HL-60 (cell line): ENCODE measurements around the gene MINAR2.

Source experiments
- DNase-seq, 2 experiments: peaks; one replicate each; pipeline ENCODE4 v3.0.0-alpha.2; 2010 to 2020; ENCODE audit warnings: low read depth in 1 of 2, low spot score in 1 of 2
- H3K27ac ChIP-seq: fragments of 250-450 bp; sonication (Bioruptor Pico); replicated peaks from 2 replicates; pipeline ENCODE4 v1.5.1; 2020; ENCODE audit warnings: mild to moderate bottlenecking, moderate library complexity
- H3K27me3 ChIP-seq: fragments of 250-450 bp; sonication (Bioruptor Pico); 2 replicates; pipeline ENCODE4 v1.5.1; 2021; ENCODE audit warnings: mild to moderate bottlenecking, moderate library complexity; ENCODE audit not compliant: insufficient read depth, poor library complexity, severe bottlenecking
- H3K4me3 ChIP-seq: replicated peaks from 2 replicates; pipeline ENCODE4 v1.5.1; 2011; ENCODE audit warnings: mild to moderate bottlenecking, control low read depth, low read length; ENCODE audit not compliant: insufficient read depth
- GABPA ChIP-seq: IDR thresholded peaks from 2 replicates; pipeline ENCODE4 v1.6.1; 2012; ENCODE audit warnings: low read depth
- POLR2AphosphoS5 ChIP-seq: IDR thresholded peaks from 2 replicates; pipeline ENCODE4 v1.6.1; 2012; ENCODE audit warnings: low read depth
- SPI1 ChIP-seq: IDR thresholded peaks from 2 replicates; pipeline ENCODE4 v1.6.1; 2012; ENCODE audit warnings: low read depth, mild to moderate bottlenecking, borderline replicate concordance
- TF ChIP-seq, protein P1 (sequence below): IDR thresholded peaks from one replicate; pipeline ENCODE4 v1.5.1; 2011; ENCODE audit warnings: low read length, control low read depth, inconsistent platforms; ENCODE audit not compliant: insufficient read depth
- TF ChIP-seq, protein P2 (sequence below): IDR thresholded peaks from 2 replicates; pipeline ENCODE4 v1.6.1; 2012; ENCODE audit warnings: low read depth; ENCODE audit not compliant: insufficient replicate concordance

Gene MINAR2

DNA sequence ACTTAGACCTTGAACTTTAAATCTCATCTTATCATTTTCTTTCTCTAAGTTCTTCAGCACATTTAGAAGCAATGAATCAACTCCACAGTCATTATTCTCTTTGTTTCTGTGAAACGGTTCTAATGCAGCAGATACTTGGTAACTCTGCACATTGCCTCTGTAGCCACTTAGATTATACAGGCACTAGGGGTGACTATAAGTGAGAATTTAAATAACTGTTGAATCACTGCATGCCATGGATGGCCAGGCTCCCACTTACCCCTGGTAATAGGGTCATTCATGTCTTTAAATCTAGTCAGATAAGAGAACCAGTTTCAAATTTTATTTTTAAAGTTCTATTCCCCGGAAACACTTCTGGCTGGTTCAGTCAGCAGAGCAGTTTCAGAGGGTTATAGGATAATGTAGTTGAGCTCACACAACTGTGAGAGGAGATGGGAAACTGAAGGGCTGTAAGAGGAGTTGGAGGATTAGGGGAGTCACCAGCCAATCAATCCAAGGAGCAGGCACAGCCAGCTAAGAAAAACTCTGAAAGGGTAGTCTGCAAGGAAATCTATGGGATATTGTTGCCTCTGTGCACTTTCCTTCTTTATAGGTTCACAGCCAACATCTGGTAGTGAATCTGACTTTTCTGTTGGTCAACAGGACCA is 4.2 kb upstream of the MINAR2 start:
- TF ChIP-seq SPI1 (no peak), GABPA (no peak), POLR2AphosphoS5 (no peak)
- TF ChIP-seq, protein P1, sequence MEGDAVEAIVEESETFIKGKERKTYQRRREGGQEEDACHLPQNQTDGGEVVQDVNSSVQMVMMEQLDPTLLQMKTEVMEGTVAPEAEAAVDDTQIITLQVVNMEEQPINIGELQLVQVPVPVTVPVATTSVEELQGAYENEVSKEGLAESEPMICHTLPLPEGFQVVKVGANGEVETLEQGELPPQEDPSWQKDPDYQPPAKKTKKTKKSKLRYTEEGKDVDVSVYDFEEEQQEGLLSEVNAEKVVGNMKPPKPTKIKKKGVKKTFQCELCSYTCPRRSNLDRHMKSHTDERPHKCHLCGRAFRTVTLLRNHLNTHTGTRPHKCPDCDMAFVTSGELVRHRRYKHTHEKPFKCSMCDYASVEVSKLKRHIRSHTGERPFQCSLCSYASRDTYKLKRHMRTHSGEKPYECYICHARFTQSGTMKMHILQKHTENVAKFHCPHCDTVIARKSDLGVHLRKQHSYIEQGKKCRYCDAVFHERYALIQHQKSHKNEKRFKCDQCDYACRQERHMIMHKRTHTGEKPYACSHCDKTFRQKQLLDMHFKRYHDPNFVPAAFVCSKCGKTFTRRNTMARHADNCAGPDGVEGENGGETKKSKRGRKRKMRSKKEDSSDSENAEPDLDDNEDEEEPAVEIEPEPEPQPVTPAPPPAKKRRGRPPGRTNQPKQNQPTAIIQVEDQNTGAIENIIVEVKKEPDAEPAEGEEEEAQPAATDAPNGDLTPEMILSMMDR: no peak
- TF ChIP-seq, protein P2, sequence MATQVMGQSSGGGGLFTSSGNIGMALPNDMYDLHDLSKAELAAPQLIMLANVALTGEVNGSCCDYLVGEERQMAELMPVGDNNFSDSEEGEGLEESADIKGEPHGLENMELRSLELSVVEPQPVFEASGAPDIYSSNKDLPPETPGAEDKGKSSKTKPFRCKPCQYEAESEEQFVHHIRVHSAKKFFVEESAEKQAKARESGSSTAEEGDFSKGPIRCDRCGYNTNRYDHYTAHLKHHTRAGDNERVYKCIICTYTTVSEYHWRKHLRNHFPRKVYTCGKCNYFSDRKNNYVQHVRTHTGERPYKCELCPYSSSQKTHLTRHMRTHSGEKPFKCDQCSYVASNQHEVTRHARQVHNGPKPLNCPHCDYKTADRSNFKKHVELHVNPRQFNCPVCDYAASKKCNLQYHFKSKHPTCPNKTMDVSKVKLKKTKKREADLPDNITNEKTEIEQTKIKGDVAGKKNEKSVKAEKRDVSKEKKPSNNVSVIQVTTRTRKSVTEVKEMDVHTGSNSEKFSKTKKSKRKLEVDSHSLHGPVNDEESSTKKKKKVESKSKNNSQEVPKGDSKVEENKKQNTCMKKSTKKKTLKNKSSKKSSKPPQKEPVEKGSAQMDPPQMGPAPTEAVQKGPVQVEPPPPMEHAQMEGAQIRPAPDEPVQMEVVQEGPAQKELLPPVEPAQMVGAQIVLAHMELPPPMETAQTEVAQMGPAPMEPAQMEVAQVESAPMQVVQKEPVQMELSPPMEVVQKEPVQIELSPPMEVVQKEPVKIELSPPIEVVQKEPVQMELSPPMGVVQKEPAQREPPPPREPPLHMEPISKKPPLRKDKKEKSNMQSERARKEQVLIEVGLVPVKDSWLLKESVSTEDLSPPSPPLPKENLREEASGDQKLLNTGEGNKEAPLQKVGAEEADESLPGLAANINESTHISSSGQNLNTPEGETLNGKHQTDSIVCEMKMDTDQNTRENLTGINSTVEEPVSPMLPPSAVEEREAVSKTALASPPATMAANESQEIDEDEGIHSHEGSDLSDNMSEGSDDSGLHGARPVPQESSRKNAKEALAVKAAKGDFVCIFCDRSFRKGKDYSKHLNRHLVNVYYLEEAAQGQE: no peak
- Histone ChIP-seq H3K4me3 (no peak overlapping the region), H3K27ac (no peak overlapping the region), H3K27me3 (no peaks in the 10 kb centered on the region)
- no peak for DNase-seq

DNA sequence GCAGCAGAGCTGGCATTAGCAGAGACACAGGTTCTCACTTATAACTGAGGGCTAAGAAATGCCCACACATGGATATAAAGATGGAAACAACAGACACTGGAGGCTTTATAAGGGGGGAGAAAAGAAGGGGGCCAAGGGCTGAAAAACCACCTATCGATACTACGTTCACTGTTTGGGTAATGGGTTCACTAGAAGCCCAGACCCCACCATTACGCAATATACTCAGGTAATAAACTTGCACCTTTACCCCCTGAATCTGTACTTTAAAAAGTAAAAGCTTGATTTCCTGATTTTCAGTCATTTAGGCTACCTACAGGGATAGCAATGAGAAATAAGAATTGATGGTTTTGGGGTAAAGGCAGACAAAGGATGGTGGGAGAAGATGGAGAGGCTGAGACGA is 1.9 kb upstream of the MINAR2 start:
- TF ChIP-seq, protein P1: no peak
- TF ChIP-seq, protein P2: no peak
- TF ChIP-seq GABPA: no peak
- TF ChIP-seq POLR2AphosphoS5: no peak
- TF ChIP-seq SPI1: no peak
- Histone ChIP-seq H3K27ac (no peak overlapping the region), H3K27me3 (no peaks in the 10 kb centered on the region), H3K4me3 (no peak overlapping the region)
- DNase-seq: no peak

DNA sequence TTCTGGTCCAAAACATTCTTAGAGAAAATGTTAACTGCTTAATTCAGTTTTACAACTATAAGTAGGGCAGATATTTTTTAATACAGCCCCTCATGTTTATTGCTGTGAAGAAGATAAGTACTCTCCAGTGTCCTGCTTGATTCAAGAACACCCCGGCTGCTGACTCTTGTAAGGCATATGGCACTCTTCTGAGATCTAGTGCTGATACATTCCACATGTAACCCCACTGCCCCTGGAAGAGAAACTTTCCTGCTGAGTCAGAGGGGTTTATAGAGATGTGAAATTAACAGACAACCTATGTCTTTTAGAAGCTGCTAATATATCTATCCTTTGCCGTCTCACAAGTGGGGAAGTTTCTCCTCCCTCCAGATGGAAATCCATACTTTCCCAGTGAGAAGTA is 1.0 kb upstream of the MINAR2 start:
- Histone ChIP-seq H3K4me3 (no peak overlapping the region), H3K27ac (no peak overlapping the region), H3K27me3 (no peaks in the 10 kb centered on the region)
- DNase-seq: no peak
- TF ChIP-seq, protein P2: no peak
- TF ChIP-seq SPI1 (no peak), GABPA (no peak), POLR2AphosphoS5 (no peak)
- TF ChIP-seq, protein P1: no peak
